ENCODE measurements around the gene STOX2.
"Not testable (repeated sequence)": the region's sequence is repeated elsewhere in the genome, so short reads cannot be mapped to it uniquely, and the experiment has no call there.

Gene STOX2

DNA sequence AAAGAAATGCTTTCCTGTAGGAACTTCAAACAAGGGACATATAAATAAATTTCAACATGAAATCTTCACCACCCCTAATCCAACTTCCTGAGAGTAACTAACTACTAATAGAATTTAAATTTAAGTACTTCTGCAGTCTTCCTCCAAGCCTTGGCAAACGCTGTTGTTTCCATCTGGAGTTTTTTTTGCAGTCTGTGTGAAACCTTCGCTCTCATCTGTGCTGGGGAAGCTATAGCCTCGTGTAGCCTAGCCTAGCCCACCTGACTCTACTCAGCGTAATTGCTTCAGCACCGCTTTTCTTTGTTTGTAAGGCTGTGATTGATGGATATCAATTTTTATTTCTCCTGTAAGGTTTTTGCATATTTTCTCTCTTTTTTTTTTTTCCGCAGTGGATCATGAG lies 30.9 kb downstream of the STOX2 start:
- no peak for DNase-seq

DNA sequence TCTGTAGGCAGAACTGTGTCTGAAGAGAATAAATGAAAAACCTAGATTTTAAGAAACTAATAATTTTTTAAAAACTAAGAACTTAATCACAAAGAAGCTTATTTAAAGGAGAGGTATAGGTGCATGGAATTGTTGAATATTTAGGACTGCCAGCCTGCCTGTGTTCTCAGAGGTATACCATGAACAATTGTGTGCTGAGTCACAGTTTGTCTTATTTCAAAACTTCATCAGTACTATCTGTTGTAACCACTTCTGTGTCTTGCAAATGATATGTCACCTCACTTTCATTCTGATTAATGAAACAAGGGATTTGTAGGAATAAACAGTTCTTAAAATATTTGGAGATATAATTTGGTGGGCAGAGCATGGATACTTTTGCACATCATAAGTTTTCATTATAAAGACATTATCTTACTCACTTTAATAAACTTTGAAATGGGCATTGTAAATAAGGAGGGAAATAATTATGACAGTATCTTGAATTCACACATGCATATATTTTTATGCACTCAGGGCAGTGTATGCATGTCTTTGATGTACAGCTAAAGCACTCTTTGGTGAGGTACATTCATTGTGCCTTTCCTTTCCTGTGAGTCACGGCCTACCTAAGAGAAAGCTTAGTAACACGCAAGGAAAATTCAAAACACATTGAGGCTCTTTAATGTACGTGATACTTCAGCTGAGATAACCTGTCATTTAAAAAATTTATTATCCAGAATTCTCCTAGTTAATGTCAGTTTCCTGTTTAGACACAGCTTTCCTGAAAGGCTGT lies 31.7 kb downstream of the STOX2 start:
- no peak for DNase-seq

DNA sequence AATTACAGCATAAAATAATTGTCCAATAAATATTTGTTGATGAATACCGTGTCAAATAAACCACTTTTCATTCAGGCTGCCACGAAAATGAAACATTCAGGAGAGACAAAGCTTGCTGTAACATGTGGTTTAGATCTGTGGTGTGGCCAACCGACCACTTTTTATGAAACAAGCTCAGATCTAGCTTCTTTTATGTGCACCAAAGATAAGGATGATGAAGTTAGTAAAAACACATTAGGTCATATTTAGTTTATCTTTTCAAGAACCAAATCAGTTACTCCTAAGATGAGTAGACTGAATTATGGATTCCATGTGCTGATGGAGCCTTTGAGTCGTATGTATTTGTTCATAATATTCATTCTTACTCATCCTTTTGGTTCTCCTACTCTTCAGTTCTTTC lies 35.8 kb downstream of the STOX2 start:
- peak; percentile 1 for DNase-seq

DNA sequence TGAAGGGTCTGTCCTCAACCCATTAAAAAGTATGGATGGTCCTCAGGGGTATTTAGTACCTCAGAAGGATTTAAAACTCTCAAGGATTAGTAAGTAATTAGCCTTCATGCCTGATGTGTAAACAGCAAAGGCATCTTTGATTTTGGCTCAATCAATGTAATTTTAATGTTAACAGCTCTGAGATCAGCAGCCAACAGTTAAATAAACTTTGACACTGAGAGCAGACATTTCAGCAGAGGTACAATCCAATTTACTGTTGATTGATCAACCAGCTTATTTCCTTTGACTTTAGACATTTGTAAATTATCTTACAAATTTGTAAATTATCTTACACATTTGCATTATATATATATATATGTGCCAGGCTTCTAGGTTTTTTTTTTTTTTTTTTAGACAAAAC lies 36.9 kb downstream of the STOX2 start:
- no peak for DNase-seq

DNA sequence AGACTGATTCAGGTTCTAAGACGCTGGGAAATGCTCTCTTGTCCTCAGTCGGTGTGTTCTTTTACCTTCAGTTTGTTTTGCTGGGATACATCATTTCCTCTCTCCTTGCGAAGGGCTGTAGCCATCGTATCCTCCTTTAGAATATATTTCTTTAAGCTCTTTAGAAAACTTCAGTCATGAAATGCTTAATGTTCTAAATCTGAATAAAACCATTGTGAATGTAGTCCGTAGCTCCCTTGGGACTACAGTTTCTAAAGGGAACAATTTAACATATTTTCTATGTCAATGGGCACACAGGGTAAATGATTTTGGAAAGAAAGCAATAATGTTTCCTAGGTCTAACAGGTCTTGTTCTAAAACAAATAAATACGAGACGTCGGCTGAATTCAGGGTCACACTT lies 40.6 kb downstream of the STOX2 start:
- DNase-seq: no peak

DNA sequence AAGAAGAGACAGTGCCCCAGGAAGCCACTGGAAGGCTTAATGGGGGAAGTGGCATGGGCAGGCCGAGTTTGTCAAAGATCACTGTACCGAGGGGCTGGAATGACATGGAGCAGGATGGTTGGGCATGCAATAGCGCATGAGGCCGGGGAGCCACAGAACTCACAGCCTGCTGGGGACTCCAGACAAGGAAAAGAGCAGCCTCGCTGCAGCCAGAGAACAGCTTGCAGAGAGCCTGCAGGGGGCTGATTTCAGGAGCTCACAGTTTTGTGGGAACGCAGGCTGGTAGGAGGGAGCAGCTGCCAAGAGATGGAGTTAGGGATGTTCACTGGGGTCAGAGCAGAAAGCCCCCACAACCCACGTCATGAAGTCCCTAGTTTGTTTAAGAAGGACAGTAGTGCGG lies 45.4 kb downstream of the STOX2 start:
- DNase-seq: no peak

DNA sequence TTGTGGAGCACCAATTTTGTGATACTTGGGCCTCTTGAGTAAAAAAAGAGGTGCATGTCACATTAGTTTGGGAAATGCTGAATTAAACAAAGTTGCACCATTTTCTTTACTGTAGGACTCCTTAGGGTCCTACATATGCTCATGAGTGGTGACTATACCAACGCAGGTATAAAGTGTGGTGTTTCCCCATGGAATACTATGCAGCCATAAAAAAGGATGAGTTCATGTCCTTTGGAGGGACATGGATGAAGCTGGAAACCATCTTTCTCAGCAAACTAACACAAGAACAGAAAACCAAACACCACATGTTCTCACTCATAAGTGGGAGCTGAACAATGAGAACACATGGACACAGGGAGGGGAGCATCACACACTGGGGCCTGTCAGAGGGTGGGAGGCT lies 47.5 kb downstream of the STOX2 start:
- not testable (repeated sequence) for DNase-seq

DNA sequence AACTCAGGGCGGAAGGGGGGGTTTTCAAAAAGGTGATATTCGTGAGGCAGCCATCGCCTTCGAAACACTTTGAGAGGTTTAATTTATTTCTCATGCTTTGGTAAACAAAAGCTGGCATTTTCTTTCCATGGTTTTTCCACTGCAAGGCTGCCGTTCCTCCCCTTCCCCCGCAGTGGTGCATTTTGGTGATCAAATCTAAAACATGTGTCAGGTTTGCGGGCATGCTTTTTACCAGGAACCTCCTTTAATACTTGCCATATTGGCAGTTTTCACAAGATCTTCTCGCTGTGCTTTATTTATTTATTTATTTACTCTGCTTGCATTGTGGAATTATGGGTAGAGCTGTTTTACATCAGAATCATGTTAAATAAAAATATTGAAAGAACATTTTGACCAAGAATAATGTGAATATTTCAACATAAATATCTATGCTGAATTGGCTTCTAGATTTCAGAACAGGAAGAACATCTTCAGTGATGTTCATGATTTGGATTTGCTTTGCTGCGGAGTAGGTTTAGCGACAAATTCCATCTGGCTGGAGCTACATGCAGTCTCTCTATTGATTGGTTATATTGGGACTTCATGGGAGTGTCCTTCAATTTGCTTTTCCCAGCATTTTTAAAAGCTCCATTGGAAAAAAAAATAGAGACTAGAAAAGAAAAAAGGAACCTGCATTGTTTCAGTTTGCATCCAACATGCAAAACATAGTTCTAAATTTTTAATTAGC lies 54.4 kb downstream of the STOX2 start:
- DNase-seq: no peak

DNA sequence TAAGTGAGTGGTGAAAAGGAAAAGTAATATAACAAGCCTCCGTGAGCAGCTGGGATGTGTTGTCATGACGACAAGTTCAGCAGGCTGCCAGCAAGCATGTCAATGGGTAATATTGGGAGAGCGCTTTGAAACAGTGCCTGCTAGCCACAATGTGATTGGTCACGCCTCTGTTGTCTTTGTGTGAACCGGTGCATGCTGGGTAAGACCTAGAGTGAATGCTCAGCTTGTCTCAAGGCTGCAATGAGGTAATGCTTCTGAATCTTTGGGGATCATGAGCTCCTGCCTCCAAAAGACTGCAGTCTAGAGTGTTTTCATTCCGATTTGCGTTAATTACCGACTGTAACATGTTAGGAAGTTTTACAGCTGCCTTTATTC lies 54.9 kb downstream of the STOX2 start:
- DNase-seq: peak; percentile 2

DNA sequence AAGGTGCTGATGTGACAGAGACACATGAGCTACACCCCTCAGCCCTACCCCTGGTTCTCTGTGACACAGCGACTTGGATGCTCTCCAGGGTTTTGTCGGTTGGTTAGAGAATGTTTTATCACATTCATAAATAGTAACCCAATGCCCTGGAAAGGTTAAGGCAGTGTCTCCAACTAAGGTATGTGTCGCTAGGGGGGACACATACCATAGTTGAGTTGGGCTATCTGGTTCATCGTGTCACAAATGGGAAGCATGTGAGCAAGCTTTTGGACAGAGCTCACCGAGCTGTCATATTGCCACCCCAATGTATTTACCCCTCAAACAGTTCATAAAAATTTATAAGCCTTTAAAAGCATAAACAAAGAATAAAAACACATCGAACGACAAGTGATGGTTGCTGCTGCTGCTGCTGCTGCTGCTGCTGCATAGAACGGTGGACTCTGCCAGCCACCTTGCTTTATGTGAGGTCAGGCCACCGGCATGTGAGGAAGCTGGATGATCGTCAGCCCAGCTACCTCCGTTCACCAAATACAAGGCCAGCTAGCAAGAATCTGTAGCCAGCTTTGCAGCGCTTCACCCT lies 55.9 kb downstream of the STOX2 start:
- no peak for DNase-seq

DNA sequence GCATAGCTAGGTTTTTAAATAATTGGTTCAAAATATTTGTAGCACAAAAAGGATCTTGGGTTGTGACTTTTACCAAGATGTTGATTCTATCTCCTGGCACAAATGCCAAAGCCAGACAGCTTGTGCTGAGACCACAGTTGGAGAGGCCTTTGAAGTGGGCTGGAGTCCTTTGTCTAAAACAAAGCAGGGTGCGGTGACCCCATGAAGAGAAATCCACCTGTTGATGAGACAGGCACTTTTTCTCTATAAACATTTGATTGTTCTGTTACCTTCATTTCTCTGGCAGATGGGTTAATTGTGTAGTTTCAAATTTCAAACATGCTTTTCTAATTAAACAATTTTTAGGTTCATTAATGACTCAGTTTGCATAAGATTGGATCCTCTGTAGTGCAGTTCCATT lies 56.7 kb downstream of the STOX2 start:
- no peak for DNase-seq

DNA sequence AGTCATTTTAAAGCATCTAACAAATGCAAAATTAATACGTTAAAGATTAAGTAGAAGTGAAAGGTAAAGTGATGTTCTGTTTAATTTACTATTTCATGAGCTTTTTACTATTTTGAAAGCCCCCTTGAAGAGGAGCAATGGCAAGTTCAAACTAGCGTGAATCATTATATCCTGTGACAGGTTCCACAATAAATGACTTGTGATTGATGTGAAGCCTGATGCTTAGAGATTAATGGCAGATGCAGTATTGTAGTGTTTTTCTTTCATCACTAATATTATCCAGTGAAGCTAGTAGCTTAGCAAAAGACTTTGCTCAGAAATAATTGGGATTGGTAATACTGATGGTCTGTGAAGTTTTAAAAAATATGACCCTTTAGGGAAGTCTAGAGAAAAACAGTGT lies 57.3 kb downstream of the STOX2 start:
- no peak for DNase-seq

DNA sequence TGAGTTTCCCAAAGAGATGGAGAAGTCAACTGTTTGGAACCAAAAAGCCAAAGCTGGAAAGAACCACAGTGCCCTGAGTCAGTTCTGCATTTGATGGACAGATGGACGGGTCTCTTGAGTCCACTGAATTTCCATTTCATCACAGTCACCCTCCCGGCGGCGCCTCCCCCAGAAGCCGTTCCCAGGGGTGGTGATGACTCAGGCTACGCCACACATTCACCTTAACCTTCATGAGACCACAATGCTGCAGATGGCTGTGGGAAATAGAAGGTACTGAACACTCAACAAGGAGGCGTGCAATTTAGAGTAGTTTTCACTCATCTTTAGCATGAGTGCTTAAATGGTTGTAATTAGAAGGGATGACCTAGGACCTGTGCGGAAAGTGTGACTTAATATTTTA lies 61.3 kb downstream of the STOX2 start:
- no peak for DNase-seq

DNA sequence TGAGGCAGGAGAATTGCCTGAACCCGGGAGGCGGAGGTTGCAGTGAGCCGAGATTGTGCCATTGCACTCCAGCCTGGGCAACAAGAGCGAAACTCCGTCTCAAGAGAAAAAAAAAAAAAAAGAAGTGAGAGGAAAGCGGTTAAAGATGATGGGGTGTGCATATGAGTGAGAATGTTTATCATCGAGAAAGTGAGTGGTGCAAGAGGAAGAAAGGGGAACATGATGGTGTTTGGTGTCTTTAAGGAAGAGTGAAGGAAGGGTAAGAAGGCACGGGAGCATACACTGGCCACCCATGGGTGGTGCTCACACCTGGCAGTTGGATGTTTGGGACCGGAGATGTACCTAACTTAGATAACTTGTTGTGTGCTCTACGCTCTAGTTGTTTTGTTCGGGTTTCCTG lies 62.2 kb downstream of the STOX2 start:
- no peak for DNase-seq

DNA sequence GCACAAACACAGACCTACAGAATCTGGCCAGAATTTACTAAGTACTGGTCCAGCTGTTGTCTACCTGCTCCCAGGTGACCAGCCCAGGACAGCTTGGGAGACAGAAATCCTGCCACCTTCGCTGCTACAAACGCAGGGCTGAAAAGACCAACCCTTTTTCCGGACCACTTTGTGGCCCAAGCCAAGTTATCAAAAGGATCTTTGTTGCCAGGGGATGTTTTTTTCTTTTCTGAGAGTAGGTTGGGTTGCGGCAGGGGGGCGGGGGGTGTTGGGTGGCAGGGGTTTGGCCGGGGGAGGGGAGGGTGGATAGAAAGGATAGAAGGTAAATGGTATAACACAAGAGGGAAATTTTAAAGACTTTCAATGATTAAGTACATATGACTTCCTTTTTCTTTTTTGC lies 63.4 kb downstream of the STOX2 start:
- DNase-seq: no peak

DNA sequence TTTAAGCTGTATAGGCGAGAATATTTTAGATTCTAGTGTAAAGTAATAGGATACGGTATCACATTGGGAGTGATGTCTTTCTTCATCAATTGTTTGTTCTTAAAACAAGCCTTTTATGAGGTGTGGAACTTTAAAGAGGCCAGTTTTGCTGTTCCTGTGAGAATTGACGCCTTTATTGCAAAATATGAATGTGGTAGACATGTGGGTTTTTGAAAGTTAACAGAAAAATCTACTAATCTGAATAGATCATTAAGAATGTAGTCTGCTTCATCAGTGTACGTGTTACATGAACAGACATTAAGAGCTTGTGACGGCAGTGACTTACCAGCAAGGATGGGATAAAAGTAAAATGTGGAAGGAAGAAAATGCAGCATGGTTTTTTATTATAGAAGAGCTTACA lies 63.8 kb downstream of the STOX2 start:
- no peak for DNase-seq

DNA sequence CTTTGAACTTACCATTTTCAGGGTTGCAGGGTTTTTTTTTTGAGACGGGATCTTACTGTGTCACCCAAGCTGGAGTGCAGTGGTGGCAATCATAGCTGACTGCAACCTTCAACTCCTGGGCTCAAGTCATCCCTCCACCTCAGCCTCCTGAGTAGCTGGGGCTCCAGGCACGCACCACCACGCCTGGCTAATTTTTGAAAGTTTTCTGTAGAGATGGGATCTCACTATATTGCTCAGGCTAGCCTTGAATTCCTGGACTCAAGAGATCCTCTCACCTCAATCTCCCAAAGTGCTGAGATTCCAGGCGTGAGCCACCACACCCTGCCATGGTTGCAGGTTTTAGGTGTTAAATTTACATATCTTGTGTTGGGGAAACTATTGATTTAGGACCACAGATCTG lies 64.5 kb downstream of the STOX2 start:
- DNase-seq: no peak

DNA sequence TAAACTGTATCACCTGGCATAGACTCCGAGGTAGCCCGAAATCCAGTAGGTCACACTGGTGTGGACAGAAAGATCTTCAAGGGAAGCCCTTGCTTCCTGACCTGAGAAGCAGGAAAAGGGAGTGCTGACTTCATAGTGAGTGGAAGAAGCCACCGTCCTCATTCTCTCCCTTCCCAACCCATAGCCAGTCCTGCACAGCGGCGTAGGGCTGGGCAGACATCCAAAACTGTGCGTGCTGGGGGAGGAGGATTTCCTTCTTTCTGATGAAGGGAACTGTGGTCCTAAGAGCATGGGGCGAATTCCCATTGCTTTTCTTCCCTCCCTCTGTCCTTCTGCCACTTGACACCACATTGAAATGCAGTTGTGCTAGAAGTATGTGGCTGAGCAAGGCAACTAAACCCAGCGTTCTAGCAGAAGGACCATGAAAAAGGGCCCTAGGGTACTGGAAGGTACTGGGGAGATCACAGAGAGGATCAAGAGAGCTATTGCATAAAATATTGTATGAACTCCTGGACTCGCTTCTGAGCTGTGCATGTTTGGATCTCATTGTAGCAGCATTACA lies 66.9 kb downstream of the STOX2 start:
- no peak for DNase-seq

DNA sequence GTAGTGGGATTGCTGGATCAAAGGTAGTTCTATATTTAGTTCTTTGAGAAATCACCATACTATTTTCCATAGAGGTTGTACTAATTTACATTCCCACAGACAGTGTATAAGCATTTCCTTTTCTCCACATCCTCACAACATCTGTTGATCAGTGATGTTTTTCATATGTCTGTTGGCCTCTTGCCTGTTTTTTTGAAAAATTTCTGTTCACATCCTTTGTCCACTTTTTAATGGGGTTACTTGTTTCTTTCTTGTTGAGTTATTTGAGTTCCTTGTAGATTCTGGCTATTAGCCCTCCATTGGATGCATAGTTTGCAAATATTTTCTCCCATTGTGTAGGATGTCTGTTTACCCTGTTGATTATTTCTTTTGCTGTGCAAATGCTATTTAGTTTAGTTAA lies 72.6 kb downstream of the STOX2 start:
- no peak for DNase-seq

DNA sequence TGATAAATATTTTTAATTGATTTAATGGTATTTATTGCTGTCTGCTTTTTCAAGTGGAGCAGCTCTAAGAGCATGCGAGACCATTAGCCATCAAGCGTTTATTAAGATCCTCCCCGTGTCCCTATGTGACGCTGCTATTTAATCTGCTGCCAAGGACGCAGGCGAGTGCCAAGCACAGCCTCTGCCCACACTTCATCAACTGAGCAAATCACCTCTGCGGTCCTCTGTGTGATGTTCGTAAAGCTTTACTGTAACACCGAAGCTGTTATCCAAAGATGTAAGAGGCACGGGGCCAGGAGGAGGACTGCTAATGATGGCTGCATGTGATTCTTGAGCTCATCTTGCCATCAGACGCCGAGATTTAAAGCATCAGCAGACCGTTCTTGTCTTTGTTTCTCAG lies 79.5 kb downstream of the STOX2 start:
- no peak for DNase-seq

DNA sequence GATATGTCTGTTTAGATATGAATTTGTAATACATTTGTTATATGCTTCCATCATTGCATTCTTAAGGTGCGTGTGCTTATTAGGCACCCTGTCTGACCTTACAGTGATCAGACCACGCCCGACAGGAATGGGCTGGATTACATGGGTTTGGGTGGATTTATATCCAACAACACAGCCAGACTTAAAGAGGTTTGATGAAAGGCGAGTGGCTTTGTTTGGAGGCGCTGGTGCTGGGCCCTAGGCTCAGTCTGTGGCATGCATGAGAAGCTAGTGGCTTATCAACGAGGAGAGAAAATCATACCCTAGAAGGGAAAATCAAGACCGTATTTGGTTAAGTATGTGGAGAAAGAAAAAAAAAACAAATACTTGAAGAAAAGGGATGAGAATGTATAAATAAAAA lies 80.7 kb downstream of the STOX2 start:
- no peak for DNase-seq

DNA sequence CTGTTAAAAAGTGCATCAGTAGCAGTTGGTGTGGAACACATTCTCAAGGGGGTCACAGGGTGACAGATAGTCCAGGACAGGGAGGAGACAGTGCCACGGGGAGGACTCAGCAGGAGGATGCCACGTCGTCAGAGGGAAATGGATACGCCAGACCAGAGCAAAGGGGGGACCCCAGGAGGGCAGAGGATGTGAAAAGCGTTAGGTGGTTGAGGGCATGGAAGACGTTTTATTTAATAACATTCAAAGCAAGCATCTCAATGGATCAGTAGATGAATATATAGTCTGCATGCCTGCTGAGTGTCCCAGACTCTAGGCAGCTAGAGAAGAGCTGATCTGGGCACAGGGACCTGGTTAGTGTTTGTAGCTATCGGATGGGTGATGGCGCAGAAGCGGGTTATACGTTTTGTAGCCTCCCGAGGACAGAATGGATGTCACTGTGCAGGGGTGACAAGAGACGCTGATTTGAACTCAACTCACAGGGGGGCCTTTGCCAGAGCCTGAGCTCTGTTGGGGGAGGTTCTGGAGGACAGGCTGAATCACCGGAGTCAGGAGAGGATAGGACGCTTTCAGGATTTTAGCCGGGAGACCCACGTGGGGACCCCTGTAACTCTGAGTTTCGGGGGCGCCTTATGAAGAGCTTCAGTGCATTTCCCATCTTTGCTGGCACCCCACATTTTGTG lies 81.3 kb downstream of the STOX2 start:
- DNase-seq: no peak
